IMR-90 (cell line): Measurements from ENCODE around the gene SNRNP70.

Experiments
- BHLHE40 ChIP-seq: fragments of 150-350 bp; IDR thresholded peaks from 2 replicates; pipeline ENCODE4 v1.6.1; 2016; ENCODE audit warnings: mild to moderate bottlenecking, low read depth, low read length
- CEBPB ChIP-seq: IDR thresholded peaks from 2 replicates; pipeline ENCODE4 v1.6.1; 2012; ENCODE audit warnings: low read depth, low read length, improper control_type of control experiment
- FOS ChIP-seq: fragments of 150-350 bp; IDR thresholded peaks from 2 replicates; pipeline ENCODE4 v1.6.1; 2016; ENCODE audit warnings: low read depth, low read length
- MAFK ChIP-seq: IDR thresholded peaks from 2 replicates; pipeline ENCODE4 v1.6.1; 2012; ENCODE audit warnings: low read depth, low read length, improper control_type of control experiment
- MXI1 ChIP-seq: IDR thresholded peaks from 2 replicates; pipeline ENCODE4 v1.6.1; 2012; ENCODE audit warnings: low read depth, mild to moderate bottlenecking, low read length, moderate library complexity, borderline replicate concordance
- POLR2A ChIP-seq: IDR thresholded peaks from 2 replicates; pipeline ENCODE4 v1.6.1; 2012; ENCODE audit warnings: mild to moderate bottlenecking, low read depth, low read length
- RAD21 ChIP-seq: IDR thresholded peaks from 2 replicates; pipeline ENCODE4 v1.6.1; 2012; ENCODE audit warnings: low read length, improper control_type of control experiment
- RCOR1 ChIP-seq: IDR thresholded peaks from 2 replicates; pipeline ENCODE4 v1.6.1; 2012; ENCODE audit warnings: mild to moderate bottlenecking, low read length, improper control_type of control experiment; ENCODE audit not compliant: insufficient replicate concordance
- RFX5 ChIP-seq: IDR thresholded peaks from 2 replicates; pipeline ENCODE4 v1.8.0; 2012; ENCODE audit warnings: low read depth, mild to moderate bottlenecking, low read length, moderate library complexity
- SMC3 ChIP-seq: fragments of 150-350 bp; IDR thresholded peaks from 2 replicates; pipeline ENCODE4 v1.6.1; 2016; ENCODE audit warnings: low read depth, mild to moderate bottlenecking, antibody characterized with exemption, low read length, moderate library complexity
- TF ChIP-seq, protein P1 (sequence below): conservative IDR thresholded peaks from 2 replicates; pipeline ENCODE4 v1.5.1; 2012; ENCODE audit warnings: mild to moderate bottlenecking, low read depth, low read length, improper control_type of control experiment
- TF ChIP-seq, protein P2 (sequence below): fragments of 150-350 bp; IDR thresholded peaks from 2 replicates; pipeline ENCODE4 v1.6.1; 2016; ENCODE audit warnings: low read depth, mild to moderate bottlenecking, low read length, moderate library complexity, borderline replicate concordance
- TF ChIP-seq, protein P3 (sequence below): fragments of 150-350 bp; IDR thresholded peaks from 2 replicates; pipeline ENCODE4 v1.6.1; 2017; ENCODE audit warnings: mild to moderate bottlenecking, antibody characterized with exemption, low read length, low read depth

DNA sequence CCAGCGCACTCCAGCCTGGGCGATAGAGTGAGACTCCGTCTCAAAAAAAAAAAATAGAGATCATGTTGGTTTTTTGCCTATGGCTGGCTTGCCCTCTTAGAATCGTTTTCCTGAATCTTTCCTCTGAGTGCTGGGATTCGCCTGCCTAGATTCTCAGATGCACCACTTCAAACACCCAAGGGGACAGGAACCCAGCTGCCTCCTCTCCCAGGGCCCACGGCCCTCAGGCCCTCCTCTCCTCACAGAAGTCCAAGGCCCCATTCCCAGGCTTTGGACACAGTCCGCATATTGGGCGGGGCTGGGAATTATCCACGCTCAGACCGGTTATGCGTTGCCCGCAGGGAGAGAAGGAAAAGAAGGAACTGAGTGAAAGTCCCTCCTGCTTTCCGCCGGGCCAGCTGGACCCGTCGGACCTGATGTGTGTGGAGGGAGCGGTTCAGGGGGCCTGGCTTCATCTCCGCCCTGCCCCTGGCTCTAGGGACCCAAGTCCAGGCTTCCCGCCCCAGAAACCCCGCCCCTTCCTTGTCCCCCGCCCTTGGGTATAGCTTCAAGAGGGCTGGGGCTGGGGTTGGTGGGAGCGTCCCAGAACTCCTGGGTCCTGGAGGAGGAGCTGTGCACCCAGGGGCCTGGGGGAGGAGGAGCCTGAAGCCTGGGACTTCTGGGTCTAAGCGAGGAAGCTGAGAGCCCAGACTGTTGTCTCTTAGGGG is 39.9 kb downstream of the SNRNP70 start:
- TF ChIP-seq, protein P1, sequence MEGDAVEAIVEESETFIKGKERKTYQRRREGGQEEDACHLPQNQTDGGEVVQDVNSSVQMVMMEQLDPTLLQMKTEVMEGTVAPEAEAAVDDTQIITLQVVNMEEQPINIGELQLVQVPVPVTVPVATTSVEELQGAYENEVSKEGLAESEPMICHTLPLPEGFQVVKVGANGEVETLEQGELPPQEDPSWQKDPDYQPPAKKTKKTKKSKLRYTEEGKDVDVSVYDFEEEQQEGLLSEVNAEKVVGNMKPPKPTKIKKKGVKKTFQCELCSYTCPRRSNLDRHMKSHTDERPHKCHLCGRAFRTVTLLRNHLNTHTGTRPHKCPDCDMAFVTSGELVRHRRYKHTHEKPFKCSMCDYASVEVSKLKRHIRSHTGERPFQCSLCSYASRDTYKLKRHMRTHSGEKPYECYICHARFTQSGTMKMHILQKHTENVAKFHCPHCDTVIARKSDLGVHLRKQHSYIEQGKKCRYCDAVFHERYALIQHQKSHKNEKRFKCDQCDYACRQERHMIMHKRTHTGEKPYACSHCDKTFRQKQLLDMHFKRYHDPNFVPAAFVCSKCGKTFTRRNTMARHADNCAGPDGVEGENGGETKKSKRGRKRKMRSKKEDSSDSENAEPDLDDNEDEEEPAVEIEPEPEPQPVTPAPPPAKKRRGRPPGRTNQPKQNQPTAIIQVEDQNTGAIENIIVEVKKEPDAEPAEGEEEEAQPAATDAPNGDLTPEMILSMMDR = no peak
- no peak for TF ChIP-seq SMC3
- TF ChIP-seq BHLHE40 = no peak
- no peak for TF ChIP-seq RAD21
- TF ChIP-seq, protein P2, sequence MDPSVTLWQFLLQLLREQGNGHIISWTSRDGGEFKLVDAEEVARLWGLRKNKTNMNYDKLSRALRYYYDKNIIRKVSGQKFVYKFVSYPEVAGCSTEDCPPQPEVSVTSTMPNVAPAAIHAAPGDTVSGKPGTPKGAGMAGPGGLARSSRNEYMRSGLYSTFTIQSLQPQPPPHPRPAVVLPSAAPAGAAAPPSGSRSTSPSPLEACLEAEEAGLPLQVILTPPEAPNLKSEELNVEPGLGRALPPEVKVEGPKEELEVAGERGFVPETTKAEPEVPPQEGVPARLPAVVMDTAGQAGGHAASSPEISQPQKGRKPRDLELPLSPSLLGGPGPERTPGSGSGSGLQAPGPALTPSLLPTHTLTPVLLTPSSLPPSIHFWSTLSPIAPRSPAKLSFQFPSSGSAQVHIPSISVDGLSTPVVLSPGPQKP = no peak
- no peak for TF ChIP-seq POLR2A
- no peak for TF ChIP-seq RCOR1
- TF ChIP-seq CEBPB = no peak
- TF ChIP-seq FOS = no peak
- TF ChIP-seq MXI1 = no peak
- no peak for TF ChIP-seq RFX5
- TF ChIP-seq, protein P3, sequence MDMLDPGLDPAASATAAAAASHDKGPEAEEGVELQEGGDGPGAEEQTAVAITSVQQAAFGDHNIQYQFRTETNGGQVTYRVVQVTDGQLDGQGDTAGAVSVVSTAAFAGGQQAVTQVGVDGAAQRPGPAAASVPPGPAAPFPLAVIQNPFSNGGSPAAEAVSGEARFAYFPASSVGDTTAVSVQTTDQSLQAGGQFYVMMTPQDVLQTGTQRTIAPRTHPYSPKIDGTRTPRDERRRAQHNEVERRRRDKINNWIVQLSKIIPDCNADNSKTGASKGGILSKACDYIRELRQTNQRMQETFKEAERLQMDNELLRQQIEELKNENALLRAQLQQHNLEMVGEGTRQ = no peak
- TF ChIP-seq MAFK = no peak
